SW 1271 (cell line): ENCODE measurements around the gene MFRP.

ENCODE experiments used
- DNase-seq, 2 experiments: peaks; one replicate each; lab custom pipeline; 2025; lab: John Stamatoyannopoulos, UW

MFRP gene

DNA sequence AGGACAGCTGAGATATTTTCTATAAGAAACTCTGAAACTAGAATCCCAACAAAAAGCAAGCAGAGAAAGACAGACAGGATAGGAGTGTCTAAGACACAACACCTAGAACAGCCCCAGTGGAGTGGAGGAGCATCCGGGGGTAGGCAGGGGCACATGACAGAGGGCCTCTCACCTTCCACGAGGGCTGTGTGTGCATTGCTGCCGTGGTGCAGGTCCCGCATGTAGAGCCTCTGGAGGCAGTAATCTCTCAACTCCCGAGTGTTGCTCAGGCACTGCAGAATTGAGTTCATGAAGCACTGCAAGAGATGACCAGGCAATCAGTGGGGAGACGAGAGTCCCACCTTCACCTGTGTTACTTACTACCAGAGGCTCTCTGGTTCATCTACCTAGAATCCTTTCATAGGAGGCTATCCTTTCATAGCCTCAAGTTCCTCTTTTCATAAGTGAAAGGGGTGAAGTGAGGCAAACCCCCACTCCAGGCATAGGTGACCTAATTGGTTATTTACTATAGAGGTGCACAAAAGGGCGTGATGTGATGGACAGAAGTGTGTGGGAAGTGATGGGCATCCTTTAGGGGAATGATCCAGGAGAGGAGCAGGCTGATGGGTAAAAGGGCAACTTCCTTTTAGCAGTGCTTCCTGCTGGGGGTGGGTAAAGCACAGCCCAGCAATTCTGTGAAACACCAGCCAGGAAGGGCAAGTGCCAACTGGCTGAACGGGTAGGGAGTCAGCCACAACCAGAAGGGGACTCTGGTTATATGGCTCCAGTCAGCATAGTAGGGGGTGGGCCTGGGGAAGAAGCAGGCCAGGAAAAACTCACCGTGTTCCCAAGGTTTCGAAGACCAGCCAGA is 13.1 kb upstream of the MFRP start:
- no peak for DNase-seq

DNA sequence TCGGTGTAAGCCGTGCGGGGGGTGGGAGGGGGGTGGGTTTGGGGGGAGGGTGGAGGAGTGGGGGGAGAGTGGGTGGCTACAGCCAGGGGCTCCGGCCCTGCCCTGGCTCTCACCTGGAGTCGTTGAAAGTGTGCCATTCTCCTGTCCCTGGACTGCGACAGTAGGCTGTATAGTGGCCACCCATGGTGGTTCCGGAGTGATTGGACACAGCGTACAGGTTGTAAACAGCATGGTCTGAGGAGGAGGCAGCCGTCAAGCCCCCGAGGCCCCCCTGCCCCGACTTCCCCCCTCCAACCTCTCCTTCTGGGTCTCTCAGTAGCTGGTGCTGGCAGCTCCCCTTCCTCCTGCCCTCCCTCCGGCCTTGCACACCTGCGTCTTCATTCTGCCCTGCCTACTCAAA is 10.6 kb upstream of the MFRP start:
- no peak for DNase-seq

DNA sequence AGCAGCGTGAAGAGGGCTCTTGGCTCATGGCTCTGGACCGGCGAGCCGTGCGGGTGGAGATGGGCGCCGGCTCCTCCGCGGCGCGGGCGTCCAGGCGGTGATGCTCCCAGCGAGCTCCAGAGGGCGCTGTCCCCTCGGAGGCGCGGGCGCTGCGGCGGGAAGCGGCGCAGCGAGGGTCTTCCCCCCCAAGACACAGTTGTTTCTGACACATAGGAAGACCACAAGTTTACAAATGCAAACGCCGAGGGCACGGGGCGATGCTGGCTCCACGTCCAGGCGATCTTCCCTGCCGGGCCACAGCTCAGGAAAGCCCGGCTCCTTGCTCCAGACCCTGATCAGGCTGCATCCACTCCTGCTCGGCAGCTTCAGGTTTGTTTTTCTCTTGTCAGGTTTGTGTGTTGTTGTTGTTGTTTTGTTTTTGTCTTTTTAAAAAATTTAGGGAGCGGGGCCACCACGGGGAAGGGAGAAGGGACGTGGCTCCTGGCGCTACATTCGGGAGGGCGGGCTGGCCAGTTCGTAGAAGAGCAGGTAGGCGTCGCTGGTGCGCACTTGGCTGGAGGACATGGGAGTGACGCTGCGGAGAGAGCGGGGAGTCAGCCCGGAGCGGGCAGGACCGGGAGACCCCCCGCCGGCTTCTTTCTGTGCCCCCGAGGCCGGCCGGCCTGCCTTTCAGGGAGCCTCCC is 10.0 kb upstream of the MFRP start:
- no peak for DNase-seq

DNA sequence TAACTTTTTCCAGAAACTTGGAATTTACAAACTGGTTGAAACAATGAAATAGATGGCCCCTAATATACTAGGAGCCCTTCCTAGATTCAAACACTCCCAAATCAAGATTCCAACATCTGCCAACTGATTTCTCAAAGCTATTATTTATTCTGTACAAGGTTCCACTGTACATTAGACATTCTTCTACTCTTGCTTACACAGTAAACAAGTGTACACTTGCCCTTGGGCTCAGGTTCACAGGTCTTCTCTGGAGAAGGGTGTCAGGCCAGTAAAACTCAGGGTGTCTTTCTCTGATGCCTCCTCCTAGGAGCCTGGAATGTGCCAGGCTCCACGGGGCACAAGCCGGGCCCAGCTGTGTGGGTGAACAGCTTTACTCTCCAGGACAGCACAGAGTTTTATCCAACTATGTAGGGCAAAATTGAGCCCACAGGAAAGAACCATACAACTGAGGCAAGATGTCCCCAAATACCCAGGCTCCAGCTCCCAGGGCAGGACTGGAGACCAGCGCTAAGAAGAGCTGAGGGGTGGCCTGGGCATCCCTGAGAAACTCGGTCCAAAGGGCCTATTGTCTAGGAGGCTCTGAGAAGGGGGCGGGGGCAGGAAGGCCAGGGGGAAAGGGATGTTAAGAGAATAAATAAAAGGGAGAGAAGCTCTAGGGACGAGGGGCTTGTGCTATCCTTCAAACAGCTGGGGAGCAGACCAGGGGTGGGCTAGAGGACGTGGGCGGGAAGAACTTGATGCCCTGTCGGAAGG is 8.8 kb upstream of the MFRP start:
- no peak for DNase-seq

DNA sequence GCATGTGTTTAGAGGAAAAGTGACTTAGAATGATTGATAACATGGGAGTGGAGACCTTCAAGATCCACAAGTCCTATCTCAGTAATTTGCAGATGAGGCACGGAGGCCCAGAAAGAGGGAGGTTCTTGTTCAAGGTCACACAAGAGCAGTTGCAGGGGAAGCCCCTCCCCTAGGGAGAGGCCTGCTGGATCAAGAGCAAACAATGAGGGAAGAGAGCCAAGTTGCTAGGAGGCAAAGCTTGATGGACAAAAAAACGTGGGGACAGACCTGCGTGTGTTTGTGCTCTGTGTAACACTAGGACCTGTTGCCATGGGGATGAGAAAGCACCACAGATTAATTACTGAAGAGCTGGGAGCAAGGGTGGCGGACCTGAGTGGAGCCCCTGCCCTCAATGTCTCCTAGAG is 6.4 kb upstream of the MFRP start:
- no peak for DNase-seq

DNA sequence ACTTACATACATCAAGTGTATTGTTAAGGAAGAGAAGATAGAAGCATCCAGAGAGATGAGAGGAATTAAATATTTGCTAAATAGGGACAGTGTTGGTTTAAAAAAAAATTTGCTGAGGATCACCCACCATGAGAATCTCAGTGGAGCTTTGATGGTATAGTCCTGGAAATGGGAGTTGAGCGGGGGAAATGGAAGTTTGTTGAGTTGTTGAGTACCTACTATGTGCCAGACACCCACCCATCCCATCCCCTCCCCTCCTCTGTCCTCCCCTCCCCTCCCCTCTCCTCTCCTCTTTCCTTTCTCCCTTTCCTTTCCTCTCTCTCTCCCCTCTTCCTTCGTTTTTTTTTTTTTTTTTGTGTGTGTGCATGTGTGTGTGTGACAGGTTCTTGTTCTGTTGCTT is 4.7 kb upstream of the MFRP start:
- DNase-seq, result no peak

DNA sequence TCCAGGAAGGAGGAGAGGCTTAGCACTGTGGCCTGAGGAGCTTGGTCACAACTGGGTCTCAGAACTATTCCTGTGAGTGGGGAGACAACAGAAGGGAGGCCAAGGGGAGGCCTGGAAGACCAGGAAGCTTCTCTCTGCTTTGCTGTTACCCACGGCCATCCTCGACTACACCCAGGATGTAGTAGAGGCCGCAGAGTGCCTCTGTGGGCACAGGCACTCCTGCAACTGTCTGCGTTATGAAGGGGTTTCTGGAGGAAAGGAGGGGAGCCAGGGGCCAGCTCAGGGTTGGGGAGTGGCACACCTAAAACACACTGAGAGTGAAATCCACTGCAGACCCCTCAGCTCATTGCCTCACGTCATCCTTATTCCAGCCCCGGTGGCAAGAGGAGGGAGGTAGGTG is 3.8 kb upstream of the MFRP start:
- DNase-seq, result no peak

DNA sequence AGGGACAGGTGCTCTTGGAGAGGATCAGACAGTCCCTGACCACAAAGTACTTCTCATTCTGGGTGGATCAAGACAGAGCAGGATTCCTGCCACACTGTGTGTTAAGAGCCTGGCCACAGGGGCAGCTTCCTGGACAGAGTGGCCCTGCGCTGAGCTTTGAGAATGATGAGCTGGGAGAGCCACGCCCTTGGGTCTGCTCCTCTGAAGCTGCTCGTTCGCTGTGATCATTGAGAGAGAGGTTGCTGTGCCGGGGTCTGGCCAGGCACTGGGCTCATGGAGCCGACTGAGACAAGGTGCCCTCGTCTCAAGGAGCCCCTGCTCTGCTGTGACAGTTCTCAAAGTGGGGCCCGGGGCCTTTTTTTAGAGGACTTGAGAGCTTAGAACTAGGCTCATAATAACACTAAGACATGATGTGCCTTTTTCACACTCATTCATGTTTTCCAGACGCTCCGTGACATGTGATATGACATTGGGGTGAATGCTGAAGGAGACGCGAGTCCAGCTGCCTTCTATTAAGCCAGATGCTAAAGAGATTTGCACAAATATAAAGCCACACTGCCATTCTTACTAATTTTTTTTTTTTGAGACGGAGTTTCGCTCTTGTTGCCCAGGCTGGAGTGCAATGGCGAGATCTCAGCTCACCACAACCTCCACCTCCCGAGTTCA is 1.6 kb upstream of the MFRP start:
- DNase-seq, result no peak

DNA sequence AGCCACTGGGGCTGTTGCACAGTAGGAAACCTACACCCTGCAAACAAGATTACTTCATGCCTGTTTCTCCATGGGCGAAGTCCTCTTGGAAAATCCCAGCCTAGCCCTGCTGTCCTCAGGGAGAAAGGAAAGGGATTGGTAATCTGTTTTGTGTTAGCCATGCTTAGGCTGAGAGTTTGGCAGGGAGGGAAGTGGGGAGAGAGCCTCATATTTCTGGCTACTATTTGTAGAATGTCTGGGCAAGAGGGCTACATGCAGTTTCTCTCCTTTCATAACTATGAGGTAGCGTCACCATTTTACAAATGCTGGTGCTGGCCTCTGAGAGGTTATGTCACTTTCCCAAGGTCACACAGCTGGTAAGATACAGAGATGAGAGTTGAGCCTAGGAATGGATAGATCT is 737 bp upstream of the MFRP start:
- DNase-seq, result no peak

DNA sequence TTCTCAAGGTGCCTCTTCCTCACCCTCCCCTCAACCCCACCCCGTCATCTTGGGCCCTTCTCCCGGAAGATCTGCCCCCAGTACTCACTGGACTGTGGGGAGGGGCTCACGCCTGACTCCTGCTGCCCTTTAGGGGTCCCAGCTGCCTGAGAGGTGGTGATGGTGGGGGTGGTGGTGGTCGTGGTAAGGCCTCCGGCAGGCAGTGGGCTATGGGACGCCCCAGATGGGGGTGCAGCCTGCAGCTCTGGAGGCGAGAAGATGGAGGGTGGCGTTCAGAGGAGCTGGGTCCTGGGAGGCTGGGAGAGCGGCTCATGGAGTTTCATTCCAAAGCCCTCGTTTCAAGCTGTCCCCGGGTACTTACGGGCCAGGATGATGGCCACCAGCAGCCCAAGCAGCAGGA is 820 bp downstream of the MFRP start:
- no peak for DNase-seq

DNA sequence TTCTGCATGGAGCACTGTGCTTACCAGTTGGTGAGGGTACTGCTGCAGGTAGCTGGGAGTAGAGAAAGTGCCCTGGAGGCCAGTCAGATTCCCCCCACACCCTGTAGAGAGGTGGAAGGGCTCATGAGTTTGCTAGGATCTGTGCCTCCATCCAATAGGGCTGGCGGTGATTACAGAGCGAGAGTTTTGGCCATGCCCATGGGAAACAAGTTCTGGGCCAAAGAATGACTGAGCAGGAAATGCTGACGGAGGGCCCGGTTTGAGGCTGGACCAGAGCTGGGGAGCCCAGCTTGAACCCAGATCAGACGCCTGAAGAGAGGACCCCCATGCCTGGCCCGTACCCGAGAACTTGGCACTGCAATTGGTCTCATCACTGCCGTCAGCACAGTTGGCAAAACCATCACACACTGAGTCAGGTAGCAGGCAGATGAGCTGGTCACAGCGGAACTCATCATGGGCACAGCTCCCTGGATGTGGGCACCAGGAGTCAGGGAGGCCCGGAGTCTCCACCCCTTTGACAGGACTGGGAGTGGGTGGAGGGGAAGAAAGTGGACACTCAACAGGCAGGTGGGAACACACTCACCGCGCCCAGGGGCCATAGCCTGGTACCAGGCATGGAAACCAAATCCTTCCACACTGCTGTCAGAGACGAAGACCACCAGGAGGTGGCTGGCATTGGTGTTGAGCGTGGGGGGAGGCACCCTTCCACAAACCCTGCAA is 2.1 kb downstream of the MFRP start:
- DNase-seq, result no peak

DNA sequence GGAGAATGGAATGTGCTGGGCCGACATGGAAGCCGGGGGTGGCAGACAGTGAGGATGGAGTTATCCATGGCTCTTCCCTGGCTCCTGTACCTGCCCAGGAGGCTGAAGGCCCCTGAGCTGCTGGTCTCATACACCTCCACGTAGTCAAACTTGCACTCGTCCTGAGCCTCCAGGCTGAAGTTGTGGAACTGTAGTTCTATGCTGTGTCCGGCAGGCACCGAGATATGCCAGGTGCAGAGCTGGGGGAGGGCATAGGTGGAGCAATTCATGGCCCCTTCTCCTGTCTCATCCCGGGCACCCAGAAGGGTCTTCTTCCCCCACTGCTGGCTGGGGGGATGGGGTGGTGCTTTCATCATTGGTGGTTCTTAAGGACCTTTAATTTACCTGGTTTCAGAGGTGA is 2.8 kb downstream of the MFRP start:
- no peak for DNase-seq

DNA sequence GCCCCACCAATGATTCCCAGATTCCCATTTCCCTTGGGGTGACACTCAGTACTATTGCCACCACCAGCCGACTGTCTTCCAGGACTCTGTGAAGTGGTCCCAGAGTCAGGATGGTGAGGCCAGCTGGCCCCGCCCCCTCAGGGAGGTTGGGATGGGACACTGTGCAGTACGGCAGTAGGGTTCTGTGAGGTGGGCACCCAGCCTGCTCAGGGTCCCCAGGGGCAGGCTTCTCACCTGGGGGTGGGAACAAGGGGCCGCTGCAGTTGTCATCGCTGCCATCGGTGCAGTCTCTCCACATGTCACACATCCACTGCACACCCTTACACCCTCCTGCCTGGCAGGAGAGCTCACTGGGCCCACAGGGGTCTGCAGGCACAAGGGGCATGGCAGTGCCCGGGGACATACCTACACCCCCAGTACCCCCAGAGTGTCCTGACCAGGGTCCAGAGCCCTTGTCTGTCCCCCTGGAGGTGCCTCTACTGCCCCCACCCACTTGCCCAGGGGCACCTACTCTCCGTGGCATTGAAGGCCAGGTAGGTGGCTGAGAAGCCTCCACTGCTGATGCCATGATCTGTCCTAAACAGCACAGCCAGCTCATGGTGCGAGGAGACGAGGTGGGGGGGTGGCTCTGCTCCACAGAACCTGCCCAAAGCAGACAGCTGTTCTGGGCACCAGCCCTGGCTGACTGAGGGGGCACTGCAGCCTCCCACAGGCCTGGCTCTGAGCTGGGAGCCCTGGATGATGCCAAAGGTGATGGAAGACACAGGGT is 4.0 kb downstream of the MFRP start:
- DNase-seq, result no peak

DNA sequence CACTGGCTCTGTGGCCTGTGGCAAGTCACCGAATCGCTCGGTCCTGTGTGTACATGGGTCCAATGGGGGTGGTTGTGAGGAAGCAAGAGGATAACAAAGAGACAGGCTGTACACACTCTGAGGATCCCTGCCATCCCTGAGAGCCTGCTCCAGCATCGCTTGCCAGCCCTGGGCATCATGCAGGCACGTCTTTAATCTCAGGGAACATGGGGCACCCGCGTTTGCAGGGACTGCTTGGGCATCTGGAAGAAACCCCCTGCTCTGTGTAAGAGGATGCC is 4.5 kb downstream of the MFRP start:
- no peak for DNase-seq

DNA sequence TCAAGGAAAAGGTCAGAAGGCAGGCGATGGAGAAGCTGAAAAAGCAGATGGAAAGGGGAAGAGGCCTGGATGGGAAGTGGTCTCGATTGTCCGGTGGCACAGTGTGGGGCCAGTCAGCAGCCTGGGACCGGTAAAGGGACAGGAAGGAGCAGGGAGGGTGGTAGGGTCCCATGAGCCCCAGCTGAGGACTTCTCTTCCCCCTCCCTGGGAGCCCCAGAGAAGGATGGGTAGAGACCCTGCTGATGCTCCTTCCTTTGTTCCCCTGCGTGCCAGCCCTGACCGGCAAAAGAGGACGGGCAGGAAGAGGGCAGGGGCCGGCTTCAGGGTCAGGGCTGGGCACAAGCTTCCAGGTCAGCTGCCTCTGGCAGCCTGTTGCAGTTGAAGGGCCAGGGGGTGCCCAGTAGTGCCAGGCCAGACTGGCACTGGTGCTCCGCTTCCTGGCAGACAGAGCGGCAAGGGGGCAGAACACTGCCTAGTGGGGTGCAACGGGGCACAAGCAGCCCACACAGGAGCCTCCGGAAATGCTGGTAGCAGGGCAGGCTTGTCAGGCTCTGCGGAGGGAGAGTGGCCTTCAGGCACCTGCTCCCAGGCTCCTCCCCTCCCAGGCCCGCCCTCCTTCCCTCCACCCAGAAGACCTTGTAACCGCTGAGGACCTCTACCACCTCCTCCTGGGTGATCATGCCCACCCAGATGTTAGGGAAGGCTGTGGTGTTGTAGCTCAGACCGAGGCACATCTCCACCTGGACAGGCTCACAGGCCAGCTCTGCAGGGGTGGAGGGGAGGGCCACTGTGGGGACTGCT is 5.1 kb downstream of the MFRP start:
- DNase-seq, result no peak

DNA sequence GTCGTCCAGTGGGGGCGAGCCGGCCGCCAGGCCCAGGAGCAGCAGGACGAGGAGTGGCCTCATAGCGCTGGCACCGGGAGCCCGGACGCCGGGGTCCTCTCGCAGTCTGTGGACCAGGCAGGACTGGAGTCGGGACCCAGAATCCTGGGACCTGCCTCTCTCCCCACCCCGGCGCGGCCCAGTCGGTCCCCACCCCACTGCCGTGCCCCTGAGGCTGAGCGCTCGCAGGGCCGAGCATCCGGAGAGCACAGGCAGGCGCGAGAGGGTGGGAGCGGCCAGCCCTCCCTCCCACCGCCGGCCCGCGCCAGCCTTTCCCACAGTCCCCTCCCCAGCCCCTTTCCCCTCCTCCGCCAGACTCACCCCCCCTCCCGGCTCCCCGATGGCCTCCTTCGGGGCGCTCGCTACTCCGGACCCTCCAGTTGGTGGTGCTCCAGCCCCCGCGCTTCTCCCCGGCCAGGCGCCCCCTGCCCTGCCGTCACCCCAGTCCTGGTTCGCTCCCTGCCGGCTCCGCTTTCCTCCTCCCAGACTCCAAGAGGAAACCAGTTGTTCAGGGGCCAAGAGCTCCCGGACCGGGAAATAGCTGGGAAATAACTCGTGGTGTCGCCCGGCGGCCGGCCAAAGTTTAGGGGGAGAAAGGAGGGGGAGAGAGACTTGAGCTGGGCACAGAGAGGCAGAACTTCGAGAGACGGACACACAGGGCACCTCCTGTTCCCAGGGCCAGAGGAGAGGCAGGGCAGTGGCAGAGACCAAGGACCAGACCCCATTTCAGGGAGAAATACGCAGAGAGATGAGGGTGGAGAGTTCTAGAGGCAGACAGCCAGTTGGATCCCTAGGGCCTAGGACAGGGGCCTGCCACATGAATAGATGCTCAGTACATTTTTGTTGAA is 5.9 kb downstream of the MFRP start, which contains the start of gene C1QTNF5:
Gene C1QTNF5, minus strand, starts transcription at position 549 of the 887 bp plus-strand sequence. Its CDS starts 486 bp downstream, at position 63.
- DNase-seq, result no peak

DNA sequence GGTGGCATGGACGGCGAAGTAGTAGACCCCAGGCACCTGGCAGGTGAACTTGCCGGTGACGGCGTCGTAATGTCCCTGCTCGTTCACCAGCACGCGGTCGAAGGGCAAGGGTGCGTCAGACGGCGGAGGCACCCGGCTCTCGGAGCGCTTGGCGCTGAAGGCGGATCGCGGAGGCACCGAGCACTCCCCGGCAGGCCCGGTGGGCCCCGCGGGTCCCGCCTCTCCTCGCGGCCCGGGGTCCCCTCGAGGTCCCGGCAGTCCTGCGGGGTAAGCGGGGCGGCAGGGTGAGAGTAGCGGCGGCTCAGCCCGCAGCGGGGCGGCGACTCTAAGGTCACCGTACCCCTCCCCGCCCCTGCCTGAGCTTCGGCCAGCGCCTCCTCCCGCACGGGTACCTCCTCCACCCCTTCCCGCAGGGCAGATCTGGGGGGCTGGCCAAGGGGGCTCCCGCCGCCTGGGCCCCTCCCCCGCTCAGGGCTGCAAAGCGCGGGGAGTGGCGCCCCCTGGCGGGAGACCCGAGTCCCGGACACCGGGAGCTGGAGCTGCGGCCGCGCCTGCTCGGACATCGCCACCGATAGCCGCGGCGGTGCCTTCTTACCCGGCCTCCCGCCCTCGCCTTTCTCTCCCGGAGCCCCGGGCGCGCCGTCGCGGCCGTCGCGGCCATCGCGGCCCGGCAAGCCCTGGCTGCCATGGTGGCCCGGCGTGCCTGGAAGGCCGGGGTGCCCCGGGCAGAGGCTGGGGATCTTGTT is 6.7 kb downstream of the MFRP start:
- DNase-seq, result peak in 1 of 2 experiments; percentile 30

DNA sequence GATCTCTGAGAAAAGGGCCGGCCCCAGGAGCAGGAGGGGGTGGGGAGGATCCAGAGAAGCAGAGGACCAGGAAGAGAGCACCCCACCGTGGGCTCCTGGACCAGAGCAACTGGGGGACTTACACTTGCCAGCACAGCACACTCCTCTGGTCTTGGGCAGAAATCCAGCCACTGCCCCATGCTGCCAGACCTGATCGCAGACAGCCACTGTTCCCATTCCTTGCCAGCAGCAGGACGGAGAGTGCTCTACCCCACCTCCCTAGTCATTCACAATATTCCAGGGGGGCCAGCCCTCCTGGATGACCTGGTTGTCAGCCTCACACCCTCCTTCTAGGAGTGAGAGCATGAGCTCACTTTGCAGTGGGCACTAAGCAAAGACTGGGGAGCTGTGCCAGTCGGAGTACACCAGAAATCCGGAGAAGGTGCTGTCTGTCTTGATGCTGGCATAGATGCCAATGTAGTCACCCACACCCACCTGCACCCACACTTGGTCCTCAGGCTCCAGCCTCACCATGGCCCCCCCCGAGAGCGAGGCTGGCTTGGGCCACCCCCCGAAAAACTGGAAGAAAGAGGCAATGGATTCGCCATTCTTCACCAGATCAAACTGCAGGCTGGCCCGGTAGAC is 7.4 kb downstream of the MFRP start:
- DNase-seq, result no peak
